Measurements from ENCODE around the gene THRB.

Gene THRB

DNA sequence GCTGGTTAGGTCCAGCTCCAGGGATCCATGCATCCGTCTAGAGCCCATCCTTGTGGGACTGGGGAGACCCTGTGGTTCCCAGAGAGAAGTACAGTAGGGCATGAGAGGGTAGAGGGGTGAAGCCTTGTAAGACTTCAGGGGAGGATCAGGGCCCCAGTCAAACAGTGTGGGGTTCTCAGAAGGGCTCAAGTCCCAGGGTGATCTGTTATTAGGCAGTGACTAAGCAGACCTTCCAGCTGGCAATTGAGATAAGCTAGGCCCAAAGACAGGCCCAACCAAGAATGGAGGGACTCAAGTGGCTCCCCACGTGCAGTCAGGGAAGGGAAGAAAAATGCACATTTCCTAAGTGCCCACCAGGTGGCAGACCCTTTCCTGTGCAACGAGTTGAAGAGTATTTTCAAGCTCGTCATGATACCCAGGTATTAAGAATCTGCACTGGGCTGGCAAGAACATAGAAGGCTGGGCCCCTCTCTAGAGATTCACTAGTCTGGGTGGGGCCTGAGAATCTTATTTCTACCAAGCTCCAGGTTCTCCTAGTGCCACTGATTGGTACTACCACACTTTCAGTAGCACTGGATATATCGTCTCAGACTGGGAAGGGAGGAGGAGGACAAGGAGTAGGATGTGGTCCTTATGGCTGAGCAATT lies 308.8 kb downstream of the THRB start:
- no peak for DNase-seq (ENCODE audit: low read depth, low spot score)

DNA sequence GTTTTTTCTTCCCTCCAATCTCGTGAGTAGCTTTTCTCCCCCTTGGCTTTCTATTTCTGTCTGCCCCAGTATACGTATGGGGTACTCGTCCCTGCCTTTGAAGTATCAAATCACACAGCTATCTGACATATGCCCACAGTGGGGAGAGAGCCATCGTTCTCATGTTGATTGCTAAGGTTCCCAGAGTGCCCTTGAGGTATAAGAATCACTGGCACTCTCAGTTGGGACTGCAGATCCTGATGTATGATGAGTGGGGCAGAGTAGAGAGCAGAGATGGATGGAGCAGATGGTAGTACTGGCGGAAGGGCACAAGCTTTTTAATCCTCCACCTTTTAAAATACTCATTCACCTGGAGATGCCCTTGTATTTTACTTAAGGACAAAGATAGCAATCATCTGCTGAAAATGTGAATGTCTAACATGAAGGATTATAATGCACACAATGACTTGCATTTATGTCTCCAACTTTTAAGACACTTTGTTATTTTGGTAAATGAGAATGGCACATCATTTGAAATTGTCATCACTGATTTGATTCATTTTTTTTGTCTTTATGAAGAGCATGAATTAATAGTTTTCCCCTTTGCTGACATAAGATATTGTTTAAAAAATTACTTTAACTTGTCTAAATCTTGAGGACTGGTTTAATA lies 310.0 kb downstream of the THRB start:
- DNase-seq (ENCODE audit: low read depth, low spot score), result no peak

DNA sequence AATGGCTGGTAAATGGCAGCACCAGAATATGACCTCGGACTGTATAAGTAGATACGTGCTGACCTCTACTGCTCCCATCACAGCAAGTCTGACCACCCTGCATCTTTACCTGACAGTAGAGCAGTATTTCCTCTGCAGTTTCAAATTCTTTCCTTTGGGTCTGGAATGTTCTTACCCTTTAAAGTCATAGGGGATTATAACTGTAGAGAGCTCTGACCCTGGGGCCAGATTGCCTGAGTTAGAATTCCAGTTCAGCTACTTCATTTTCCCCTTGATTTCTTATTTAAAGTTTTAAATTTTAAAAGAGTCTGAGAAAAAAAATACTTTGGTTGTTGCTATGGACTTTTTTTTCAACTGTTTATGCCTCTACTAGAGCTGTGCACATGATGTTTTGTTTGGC lies 311.9 kb downstream of the THRB start:
- no peak for DNase-seq (ENCODE audit: low read depth, low spot score)

DNA sequence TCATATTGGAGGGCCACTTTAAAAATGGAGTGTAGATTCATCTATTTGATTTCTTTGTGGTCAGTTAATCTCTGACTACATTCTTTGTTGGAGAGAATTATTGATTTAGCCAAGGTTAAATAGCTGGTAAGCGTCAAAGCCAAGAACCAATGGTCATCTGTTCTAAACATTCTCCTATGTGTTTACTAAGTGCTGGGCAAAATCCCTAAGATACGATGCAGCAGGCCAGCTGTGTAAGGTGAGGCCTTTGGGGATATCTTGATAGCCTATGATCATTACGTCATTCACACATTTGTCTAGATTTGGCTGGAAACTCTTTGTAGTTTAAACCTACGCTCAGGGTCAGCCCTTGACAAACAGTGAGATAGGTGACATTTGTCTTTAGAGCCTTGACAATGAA lies 313.4 kb downstream of the THRB start:
- DNase-seq (ENCODE audit: low read depth, low spot score), result no peak

DNA sequence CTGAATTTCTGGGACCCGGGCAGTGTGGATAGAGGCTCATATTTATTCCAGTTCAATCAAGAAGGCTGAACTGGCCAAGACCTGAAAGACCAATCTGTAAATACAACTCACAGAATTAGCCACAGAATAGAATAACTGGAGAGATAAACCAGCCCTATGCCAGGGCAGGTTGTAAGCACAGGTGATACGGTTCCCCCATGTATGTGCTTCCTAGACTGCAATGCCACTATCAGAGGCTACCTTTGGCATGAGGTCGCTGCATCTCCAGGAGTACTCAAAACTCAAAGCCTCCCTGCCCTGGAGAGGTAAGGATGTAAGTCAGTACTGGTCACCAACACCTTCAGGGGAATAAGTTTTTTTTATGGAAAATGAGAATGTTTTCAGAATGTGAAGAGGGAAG lies 314.0 kb downstream of the THRB start:
- DNase-seq (ENCODE audit: low read depth, low spot score), result no peak

DNA sequence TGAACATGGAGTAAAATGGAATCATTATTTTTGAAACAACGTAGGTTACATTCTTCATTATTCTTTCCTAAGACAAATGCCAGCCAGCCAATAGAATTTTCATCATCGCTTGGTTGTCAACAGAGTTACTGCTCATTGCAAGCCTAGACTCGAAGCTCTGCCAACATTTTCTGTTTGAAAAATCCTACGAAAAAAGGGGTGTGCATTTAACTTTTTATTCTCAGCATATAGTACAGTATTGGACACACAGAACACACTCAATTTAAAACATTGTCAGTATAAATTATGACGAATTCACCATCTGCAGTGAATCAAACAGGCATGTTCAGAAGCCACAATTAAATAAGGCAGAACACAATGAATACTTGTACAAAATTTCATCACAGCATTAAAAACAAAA lies 317.4 kb downstream of the THRB start:
- no peak for DNase-seq (ENCODE audit: low read depth, low spot score)

DNA sequence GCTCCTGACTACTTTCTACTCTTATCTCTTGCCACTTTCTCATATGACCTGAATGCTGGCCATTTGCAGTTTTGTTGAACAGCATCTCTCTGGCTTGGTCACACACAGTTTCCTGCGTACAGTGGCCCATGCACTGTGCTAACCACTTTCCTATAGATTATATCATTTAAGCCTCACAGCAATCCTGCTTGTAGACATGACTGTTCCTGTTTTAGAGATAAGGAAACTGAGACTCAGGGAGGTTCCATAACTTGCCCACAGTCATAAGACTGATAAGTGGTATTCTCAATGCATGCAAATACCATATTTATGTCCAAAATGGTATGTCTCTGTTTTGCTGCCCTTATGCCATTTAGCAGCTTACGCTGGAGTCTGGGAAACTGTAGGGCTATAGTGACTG lies 320.0 kb downstream of the THRB start:
- DNase-seq (ENCODE audit: low read depth, low spot score), result no peak

DNA sequence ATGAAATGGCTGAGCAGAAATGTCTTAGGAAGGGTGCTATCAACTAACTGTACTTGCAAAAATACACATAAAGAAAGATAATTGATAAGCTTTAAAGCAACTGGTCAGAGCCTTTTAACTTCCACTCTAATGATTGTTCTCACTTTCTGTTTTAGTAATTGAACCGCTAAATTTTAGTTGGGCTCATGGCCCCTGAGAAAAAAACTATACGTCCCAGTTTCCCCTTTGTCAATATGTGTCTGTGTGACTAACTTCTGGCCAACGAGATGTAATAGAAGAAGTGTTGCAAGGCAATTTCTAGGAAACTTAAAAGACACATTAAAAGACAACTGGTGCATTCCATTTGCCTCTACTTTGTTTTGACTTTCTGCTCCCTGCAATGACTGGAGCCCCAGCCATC lies 325.7 kb downstream of the THRB start:
- DNase-seq (ENCODE audit: low read depth, low spot score), result no peak

DNA sequence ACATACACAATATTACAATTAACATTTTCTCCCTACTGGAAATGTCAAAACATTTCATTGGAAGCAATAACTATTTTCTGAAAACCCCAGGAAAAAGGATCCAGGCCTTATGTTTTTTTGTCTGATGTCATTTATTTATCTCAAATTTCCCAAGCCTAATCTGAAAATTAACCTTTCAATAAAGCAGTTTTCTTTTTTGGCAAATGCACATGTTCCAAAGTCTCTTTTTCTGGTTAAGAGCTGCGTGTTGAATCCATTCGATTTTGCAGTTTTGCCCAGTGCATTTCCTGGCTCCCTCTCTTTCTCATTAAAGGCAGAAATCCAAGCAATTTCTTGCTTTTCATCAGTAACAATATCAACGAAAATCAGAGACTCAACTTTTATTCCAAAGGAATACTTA lies 327.2 kb downstream of the THRB start:
- DNase-seq (ENCODE audit: low read depth, low spot score), result no peak

DNA sequence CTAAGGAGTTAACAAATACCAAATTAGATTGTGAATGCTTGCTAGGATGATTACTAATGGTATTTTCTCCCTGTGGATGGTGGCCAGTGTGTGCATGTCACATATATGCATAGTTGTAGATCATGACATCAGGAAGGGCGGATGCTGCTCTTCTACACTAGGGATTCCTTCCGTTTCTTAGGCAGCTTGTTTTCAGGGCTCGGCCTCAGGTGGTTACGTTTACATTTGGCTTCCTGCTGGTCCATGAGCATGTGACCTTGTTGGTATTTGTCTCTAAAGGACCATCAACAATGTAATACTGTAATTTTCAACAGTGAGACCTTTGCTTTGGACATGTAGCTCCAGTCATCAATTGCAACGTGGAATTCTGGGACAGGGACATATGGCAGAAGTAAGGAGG lies 328.1 kb downstream of the THRB start:
- no peak for DNase-seq (ENCODE audit: low read depth, low spot score)

DNA sequence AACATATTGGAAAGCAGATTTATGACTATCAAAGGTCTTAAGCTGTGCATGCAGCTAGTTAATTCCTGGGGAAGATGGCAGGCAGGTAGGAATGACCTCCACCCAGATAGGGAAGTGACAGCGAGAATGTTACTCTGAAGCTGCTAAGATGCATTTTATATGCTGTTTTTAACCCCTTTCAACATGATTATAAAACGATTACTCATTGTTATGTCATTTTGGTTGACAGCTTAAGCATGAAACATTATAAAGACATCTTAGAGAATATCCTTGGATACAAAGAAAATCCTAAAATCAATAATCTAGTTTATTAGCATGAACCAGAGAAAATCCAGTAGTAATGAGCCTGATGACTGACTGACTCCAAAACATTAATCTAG lies 329.1 kb downstream of the THRB start:
- no peak for DNase-seq (ENCODE audit: low read depth, low spot score)

DNA sequence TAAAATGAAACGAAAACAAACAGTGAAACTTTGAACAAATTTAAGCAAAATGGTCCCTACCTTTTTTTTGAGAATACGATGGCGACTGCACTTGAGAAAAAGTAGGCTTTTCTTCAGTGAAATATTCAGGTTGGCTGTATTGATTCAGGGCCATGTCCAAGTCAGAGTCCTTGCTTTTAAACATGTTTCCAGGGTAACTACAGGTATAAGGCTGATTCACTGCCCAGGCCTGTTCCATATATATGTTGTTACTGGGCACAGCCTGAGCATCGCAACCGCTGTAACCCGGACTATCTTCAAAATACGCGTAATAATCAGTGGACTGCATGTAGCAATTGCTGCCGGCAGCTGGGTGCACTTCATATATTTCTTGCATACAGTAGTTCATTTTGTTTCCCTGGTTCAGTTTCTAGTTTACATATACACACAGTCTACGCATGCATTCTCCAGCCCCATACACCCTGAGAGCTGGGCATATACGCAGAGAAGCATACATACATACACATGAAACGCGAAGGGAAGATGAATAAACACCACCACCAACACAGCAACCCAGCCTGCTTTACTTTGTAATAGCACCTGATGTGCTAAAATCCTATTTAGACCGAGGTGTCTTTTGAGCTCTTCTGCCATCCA lies 329.6 kb downstream of the THRB start:
- DNase-seq (ENCODE audit: low read depth, low spot score), result no peak

DNA sequence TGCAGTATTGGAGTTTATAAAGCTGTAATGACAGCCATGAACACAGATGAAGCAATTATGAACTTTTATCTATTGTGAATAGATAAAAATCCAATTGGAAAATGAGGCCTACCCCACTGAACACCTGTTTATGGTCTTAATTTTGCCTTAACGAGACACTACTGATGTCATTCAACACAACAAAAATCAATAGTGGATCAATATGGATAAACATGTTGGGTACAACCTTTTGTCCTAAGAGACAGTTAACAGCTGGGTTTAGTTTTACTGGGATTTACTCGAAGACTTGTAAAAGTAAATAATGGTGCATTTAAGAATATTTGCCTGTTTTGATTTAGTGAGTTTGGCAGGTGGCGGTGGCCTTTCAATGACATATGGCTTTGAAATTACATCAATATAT lies 331.7 kb downstream of the THRB start:
- no peak for DNase-seq (ENCODE audit: low read depth, low spot score)

DNA sequence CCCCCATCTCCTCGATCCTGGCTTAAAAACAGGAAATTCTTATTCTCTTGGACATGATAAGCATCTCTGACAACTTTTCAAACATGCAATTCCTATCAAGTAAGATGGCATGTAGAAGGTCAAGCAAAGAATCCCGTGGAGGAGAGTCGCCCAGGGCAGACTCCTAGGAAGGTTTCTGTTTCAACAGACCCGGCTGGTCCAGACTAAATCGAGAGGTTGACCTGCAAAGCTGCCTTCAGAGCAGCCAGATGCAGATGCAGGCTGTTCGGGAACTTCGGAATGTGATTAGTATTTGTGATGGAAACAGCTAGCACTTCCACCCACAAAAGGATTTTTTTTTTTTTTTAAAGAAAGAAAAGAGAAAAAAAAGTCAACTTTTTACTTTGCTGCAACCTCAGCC lies 332.8 kb downstream of the THRB start:
- DNase-seq (ENCODE audit: low read depth, low spot score), result no peak

DNA sequence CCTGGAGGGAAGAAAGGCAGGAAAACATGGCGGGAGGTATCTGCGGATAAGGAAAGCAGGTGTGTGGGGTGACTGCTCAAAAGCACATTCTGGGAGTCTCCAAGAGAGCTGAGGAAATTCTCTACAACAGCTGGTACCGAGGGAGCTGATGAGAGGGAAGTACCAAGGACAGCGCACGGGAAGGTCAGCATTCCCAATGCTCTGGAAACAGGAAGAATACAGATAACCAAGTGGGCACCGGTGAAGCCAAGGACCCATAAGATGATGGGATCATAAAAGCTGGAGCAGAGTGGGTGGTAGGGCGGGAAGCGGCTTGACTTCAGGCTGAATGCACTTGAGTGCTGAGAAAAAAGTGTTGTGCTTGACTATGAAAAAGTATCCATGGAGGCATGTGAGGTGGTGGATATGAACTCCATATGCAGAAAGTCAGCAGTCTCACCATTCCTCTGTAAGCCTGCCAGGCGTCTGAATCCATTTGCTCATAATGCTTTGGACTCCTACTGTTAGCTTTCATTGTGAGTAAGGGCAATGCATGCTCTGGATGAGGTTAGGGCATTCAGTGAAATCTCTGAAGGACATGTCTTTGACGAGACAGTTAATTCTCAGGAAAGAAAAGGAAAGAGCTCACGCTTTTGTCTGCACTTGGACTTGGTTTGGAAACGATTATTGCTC lies 334.1 kb downstream of the THRB start:
- no peak for DNase-seq (ENCODE audit: low read depth, low spot score)

DNA sequence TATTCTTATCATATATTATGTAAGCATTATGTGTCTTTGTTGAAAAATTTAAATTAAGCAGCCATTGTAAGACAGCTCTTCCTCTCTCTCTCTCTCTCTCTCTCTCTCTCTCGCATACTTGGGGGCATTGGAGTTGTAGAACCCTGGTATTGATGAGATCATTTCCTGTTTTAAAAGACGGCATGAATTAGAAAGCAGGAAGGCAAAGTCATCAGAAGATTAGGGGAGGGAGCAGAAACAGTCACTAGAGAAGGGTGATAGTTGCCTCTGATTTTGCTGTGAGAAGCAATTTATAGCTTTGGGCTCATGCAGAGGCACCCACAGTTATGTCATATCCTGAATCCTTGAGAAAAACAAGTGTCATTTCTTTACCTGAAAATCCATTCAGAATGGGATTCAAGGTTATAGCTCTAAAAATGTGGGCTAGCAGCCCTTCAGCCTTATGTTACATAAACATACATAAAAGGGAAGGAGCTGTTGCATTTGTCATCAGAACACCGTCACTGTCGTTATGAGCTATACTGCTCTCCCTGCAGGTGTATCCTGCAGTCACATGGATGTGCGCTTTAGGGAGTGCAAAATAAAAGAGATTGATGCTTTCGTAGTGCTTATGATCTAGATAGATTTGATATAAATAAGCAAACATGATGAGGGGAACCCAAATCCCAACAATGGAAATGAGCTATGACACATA lies 335.7 kb downstream of the THRB start:
- DNase-seq (ENCODE audit: low read depth, low spot score), result no peak

DNA sequence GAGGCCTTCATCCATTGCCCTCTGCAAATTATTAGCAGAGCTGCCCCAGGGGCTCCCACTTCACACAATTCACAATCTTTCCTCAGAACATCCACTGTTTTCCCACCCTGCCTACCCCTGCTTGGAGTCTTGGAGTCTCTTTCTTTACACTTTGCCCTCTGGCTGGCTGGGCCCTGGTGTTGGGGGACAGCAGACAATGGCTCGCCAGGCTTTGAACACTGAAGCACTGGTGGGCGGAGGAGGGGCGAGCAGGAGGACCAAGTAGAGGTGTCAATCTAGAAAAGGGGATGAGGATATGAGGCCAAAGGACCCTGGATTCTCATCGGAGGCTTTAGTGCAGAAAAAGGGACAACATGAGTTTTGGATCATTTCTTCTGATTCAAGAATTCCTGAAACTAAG lies 337.5 kb downstream of the THRB start:
- DNase-seq (ENCODE audit: low read depth, low spot score), result no peak

DNA sequence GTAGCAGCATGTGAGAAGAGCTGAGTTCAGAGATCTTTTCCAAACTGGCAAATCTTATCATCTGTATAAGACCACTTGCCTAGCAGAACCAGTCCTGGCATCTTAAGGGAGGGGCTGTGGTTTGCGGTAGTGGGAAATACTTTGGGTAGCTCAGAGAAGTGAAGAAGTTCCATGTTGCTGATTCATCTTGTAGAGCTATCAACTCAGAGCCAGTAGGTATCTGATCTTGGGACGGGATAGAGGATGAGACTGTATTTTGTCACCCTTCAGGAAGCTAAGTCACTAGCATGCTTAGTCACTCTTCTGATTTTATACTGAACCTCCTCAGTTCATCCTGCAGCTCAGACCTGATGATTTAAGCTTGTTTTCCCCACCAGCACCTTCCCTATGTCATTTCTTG lies 338.2 kb downstream of the THRB start:
- DNase-seq (ENCODE audit: low read depth, low spot score), result no peak

DNA sequence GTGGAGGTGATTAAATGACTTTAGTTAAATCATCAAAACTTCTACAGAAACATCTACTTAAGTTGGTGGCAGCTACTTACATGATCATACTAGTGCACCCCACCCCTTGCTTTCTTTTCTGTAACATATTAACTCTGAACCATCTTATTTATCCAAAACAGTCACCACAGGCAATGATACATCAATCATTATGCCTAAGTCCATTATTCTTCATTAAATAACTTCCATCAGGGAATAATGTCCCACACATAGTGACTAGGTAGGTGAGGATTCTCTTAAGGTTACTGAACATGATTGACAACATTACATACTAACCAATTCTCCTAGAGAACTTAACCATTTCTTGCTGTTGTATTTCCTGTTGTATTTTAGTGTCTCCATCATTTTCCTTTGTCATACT lies 339.4 kb downstream of the THRB start:
- no peak for DNase-seq (ENCODE audit: low read depth, low spot score)

DNA sequence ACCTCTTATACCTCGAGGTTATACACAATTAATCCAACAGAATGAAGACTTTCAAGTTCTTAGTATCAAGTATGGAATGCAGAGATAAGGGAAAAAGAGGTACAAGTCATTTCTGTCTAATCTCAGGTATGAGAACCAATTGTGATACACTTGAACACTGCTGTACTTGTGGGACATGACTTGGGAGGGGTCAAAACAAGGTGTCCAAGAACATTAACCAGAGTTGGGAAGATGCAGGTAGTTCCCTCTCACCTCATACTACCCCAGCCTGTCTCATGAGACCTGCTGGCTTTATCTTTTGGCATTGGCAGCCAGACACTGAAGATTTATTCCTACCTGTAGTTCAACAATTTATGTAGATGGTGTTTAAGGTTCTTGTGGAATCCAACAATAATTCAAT lies 339.9 kb downstream of the THRB start:
- no peak for DNase-seq (ENCODE audit: low read depth, low spot score)

DNA sequence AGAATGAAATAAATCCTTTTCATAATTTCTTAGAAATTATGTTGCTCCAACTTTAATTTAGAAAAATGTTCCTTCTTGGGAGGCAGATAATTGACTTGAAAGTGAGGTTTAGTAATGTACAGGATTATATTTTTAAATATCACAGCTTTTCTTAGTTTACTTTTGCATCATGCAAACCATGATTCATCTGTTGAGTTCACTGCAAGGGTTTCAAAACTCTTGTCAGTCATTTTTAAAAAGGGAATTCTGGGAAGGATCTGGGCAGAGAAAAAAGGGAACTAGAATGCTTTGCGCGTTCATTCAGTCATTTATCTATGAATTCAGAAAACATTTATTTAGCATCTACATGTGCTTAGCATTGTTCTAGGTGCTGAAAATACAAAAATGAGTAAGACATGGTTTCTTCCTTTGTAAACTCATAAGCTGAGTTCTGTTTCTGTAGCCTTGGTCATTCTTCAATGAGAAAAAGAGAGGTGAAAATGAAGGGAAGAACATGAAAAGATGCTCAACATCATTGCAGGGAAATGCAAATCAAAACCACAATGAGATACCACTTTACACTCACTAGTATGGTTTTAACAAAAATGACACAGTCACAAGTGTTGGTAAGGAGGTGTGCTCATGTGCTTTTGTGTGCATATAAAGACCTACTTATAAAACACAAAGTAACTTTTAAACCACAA lies 340.5 kb downstream of the THRB start:
- DNase-seq (ENCODE audit: low read depth, low spot score), result no peak

DNA sequence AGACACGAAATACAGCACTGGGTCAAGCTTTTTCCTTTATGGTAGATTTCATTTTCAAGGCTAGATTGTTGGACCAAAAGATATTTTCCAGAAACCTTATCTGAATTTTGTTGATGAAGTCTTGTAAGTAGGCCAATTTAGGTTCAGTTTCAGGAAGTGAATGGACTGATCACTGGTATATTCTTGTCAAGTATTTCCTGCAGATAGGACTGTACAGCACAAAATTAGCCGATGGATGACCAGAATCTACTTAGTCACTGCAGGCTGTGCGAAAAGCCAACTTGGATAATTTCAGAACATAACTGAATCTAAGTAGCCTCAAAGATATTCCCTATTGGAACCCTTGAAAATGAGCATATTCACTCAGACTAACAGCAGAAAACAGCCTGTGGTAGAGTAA lies 343.1 kb downstream of the THRB start:
- DNase-seq (ENCODE audit: low read depth, low spot score), result no peak
